ENCODE data around the gene HIRA. TPM values are rescaled to one million over a fixed set of nuclear protein-coding genes. Genes with fewer than 3 reads are reported as not detected.

The HIRA gene
- total and polyA plus RNA-seq, 8 donors = 6.4 to 47.2 (median 12.6) TPM

DNA sequence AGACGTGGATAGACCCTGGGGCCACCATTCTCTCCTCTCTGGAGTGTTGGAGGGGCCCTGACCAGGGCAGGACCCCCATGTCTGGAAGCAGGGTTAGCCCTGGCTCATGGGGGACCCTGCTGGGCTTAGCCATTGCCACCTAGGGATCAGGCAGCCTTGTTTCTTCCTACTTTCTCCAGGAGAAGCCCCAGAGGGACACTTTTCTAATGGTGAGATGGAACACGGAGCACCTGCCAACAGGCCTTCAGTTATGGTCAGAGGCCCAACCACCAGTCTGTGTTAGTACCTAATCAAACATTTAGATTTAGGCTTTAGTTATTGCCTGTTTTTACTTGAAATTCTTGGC lies 17.9 kb upstream of the HIRA start:
- H3K4me3 ChIP-seq = no peak overlapping the region
- H3K9me3 ChIP-seq = no peaks in the 10 kb centered on the region
- H3K4me1 ChIP-seq = peaks cover 21 to 41% (median 32%) of the 10 kb centered on the region in 4 donors
- WGBS, 5 donors = 86 to 95% (median 89%) methylated on average over 2 of the region's 2 CpGs
- intact Hi-C loops (cut with DNase I; ENCODE audit: low total_unique reads) = no loop called here
- peaks cover 29 to 57% (median 47%) of the 10 kb centered on the region in 4 donors for H3K36me3 ChIP-seq
- no peak for DNase-seq
- H3K27me3 ChIP-seq = no peaks in the 10 kb centered on the region
- TF ChIP-seq POLR2A (IDR thresholded peaks at IDR 0.05) = no peak
- H3K27ac ChIP-seq = no peak overlapping the region

DNA sequence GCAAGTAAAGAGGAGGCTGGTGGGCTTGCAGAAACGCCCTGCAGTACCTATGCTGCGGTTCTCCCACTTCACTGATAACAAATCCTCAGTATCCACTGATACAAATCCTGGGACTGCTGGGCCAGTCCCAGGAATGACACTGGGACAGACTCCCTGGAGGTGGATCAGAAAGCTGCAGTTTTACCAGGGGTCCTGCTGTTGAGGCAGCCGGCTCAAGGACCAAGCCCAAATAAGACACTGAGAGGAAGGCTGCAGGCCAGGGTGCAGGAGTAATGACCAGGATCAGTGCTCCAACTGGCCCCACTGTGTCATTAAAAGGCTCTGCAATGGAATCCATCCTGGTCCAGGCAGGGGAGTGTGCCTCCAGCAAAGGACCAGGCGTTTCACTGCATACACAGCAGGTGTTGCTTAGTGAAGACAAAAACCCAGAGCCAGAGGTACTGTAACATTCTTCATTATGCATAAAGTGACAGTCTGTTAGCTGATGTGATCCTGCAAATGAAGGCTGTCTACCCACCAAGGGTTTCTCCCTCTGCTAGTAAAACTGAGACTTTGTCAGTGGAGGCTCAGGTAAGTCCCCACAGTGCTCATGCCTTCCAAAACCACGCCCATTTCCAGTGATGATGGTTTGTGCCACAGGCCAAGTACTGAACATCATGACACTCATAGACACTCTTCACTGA lies 17.3 kb upstream of the HIRA start:
- TF ChIP-seq POLR2AphosphoS5 (IDR thresholded peaks at IDR 0.05) = no peak
- no peak for TF ChIP-seq CTCF (IDR thresholded peaks at IDR 0.05)
- TF ChIP-seq POLR2A (IDR thresholded peaks at IDR 0.05) = no peak
- no peak for TF ChIP-seq EP300 (IDR thresholded peaks at IDR 0.05)
- Histone ChIP-seq H3K4me3 (peak overlapping the region in 2 of 4 donors; percentile 69 to 80), H3K27me3 (no peaks in the 10 kb centered on the region), H3K36me3 (peaks cover 29 to 57% (median 47%) of the 10 kb centered on the region in 4 donors), H3K9me3 (no peaks in the 10 kb centered on the region), H3K4me1 (peaks cover 21 to 46% (median 35%) of the 10 kb centered on the region in 4 donors), H3K27ac (peak overlapping the region in 2 of 5 donors; percentile 92 to 96)
- DNase-seq = no peak
- intact Hi-C loops (cut with DNase I; ENCODE audit: low total_unique reads) = no loop called here
- 60 to 71% (median 61%) methylated on average over 5 of the region's 5 CpGs for WGBS, 5 donors

GRCh38 chr22:19448076-19448607 lies 16.6 kb upstream of the HIRA start:
- no peaks in the 10 kb centered on the region for H3K9me3 ChIP-seq
- WGBS, 5 donors = 6 to 19% (median 11%) methylated on average over 14 of the region's 14 CpGs
- peak overlapping the region; percentile 92 to 96 (median 95) for H3K27ac ChIP-seq
- intact Hi-C loops (cut with DNase I; ENCODE audit: low total_unique reads) = no loop called here
- peaks cover 21 to 53% (median 39%) of the 10 kb centered on the region in 4 donors for H3K4me1 ChIP-seq
- H3K27me3 ChIP-seq = no peaks in the 10 kb centered on the region
- peaks cover 26 to 57% (median 47%) of the 10 kb centered on the region in 4 donors for H3K36me3 ChIP-seq
- H3K4me3 ChIP-seq = peak overlapping the region; percentile 69 to 91 (median 83)
- TF ChIP-seq POLR2A (IDR thresholded peaks at IDR 0.05) (no peak), EP300 (IDR thresholded peaks at IDR 0.05) (no peak), POLR2AphosphoS5 (IDR thresholded peaks at IDR 0.05) (no peak), CTCF (IDR thresholded peaks at IDR 0.05) (no peak)
- DNase-seq = peak; percentile 28 to 82

GRCh38 chr22:19447330-19448075 lies 16.0 kb upstream of the HIRA start, which contains the start of gene C22orf39:
Gene C22orf39 (minus strand): TSS chr22:19447711. CDS start chr22:19447688, 23 bp downstream.
- whole genome bisulfite sequencing, 5 donors = 0% methylated on average over 51 to 92 of the region's 92 CpGs
- Histone ChIP-seq H3K27me3 (no peaks in the 10 kb centered on the region), H3K9me3 (no peaks in the 10 kb centered on the region), H3K4me1 (peaks cover 21 to 53% (median 40%) of the 10 kb centered on the region in 4 donors), H3K36me3 (peaks cover 20 to 57% (median 46%) of the 10 kb centered on the region in 4 donors), H3K4me3 (peak within 1 kb of the TSS; percentile 69 to 91 (median 83)), H3K27ac (peak within 1 kb of the TSS; percentile 92 to 96 (median 95))
- intact Hi-C loops (cut with DNase I; ENCODE audit: low total_unique reads) = no loop called here
- DNase-seq = peak; percentile 89 to 97
- TF ChIP-seq EP300 (IDR thresholded peaks at IDR 0.05) (no peak), POLR2A (IDR thresholded peaks at IDR 0.05) (peak in 1 of 4 donors; percentile 41), POLR2AphosphoS5 (IDR thresholded peaks at IDR 0.05) (peak; percentile 57 to 94 (median 91))

Measured in stomach (tissue), 9 donors.